ENCODE results near the gene MACROD2. TPM values are rescaled to one million over a fixed set of nuclear protein-coding genes. Genes with fewer than 3 reads are reported as not detected.

MACROD2 gene
- polyA plus RNA-seq, 2 of the 4 experiments (the other 2 are of a cell fraction), result 0.96 to 1.3 TPM

DNA sequence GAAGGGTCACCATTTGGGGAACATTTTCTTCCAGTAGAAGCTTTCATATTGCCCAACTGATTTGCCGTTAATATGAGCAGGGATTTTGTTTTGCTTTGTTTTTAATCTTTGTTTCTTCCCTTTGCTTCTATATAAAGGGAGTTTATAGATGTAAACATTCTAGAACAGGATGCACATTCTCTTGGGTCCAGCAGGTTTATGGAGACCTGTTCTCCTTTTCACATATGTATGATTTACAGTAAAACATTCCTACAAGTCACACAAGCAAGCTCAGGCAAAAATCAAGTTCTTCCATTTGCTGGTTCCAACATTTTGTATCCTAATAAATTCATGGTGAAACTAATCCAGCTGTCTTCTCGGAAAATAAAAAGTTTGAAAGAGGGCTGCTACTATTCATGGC is 1424.5 kb downstream of the MACROD2 start:
- FAIRE-seq (no peak), ATAC-seq (no peak), DNase-seq (ENCODE audit: low read depth in 1 of 2, low spot score in 1 of 2) (no peak)
- Histone ChIP-seq H3K4me2 (no peak overlapping the region), H3K4me1 (no peaks in the 10 kb centered on the region), H3K9me3 (peaks cover 10% of the 10 kb centered on the region; the same call in 2 of the 3 replicates), H3K4me3 (no peak overlapping the region), H3K27ac (no peak overlapping the region)
- WGBS (ENCODE audit: missing lambda C conversion rate), result 34% methylated on average over 2 of the region's 2 CpGs
- POLR2A ChIA-PET, result no interaction called here
- TF ChIP-seq JUN (IDR thresholded peaks at IDR 0.05) (no peak), HOXB5 (CRISPR knock-in tag; IDR thresholded peaks at IDR 0.05) (no peak), HOXB13 (CRISPR knock-in tag; IDR thresholded peaks at IDR 0.05; ENCODE audit: low read depth) (no peak), CBX2 (IDR thresholded peaks at IDR 0.05; ENCODE audit: borderline replicate concordance, low read depth) (no peak), JUNB (IDR thresholded peaks at IDR 0.05) (no peak), EP300 (IDR thresholded peaks at IDR 0.05) (no peak)
- CTCF ChIA-PET, result interaction anchor here (0.6 to 1.2 kb wide), 2 partner anchors 11 to 426 kb away, joined by 3 read pairs; no protein-coding TSS in a partner anchor

DNA sequence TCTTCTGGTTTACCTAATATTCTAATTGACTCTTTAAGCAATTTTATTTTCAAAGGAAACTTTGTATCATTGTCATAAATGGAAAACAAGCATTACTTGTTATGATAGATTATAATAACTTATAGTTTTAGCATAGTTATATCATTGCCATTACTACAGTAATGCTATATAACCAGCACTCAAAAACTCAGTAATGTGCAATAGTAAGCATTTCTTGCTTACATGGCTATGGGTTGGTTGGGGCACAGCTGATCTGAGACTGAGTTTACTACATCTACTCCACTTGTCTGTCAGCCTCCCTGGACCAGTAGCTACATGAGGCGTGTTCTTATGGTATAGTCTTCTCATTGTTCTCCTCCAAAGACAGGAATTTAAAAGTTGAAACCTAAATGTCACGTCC is 1427.7 kb downstream of the MACROD2 start:
- no peak overlapping the region for H3K27ac ChIP-seq
- no peak overlapping the region for H3K4me2 ChIP-seq
- TF ChIP-seq CBX8 (IDR thresholded peaks at IDR 0.05) (no peak), HMGXB4 (CRISPR knock-in tag; IDR thresholded peaks at IDR 0.05; ENCODE audit: borderline replicate concordance) (no peak), MAFK (IDR thresholded peaks at IDR 0.05; ENCODE audit: partially characterized antibody) (peak; percentile 66)
- FAIRE-seq (no peak), ATAC-seq (no peak), DNase-seq (ENCODE audit: low read depth in 1 of 2, low spot score in 1 of 2) (no peak)
- CTCF ChIA-PET, result no interaction called here
- POLR2A ChIA-PET, result no interaction called here
- peaks cover 10% of the 10 kb centered on the region; the same call in 2 of the 3 replicates for H3K9me3 ChIP-seq
- H3K4me1 ChIP-seq, result no peaks in the 10 kb centered on the region
- 5% methylated on average over 2 of the region's 2 CpGs for WGBS (ENCODE audit: missing lambda C conversion rate)
- no peak overlapping the region for H3K4me3 ChIP-seq

GRCh38 chr20:15439551-15439950 is 1444.2 kb downstream of the MACROD2 start:
- CTCF ChIA-PET, result interaction anchor here (1.1 kb wide), 1 partner anchor 9 kb away, joined by 3 read pairs; no protein-coding TSS in a partner anchor
- Histone ChIP-seq H3K4me1 (no peaks in the 10 kb centered on the region), H3K9me3 (no peaks in the 10 kb centered on the region), H3K4me3 (no peak overlapping the region), H3K4me2 (no peak overlapping the region), H3K27ac (no peak overlapping the region)
- no peak for TF ChIP-seq ZC3H11A (IDR thresholded peaks at IDR 0.05)
- no peak for TF ChIP-seq FOSB (CRISPR knock-in tag; IDR thresholded peaks at IDR 0.05)
- TF ChIP-seq KDM5A (IDR thresholded peaks at IDR 0.05), result no peak
- no peak for TF ChIP-seq HES2 (IDR thresholded peaks at IDR 0.05)
- 15% methylated on average over 3 of the region's 3 CpGs for WGBS (ENCODE audit: missing lambda C conversion rate)
- DNase-seq (ENCODE audit: low read depth in 1 of 2, low spot score in 1 of 2) (no peak), ATAC-seq (no peak), FAIRE-seq (no peak)
- POLR2A ChIA-PET, result no interaction called here

GRCh38 chr20:15440049-15440820 is 1444.9 kb downstream of the MACROD2 start:
- FAIRE-seq, result no peak
- CTCF ChIA-PET, result no interaction called here

More at GRCh38 chr20:15440049-15440820, 1444.9 kb downstream of the MACROD2 start:
- H3K4me2 ChIP-seq, result no peak overlapping the region
- DNase-seq (ENCODE audit: low read depth in 1 of 2, low spot score in 1 of 2) (no peak), ATAC-seq (no peak)
- POLR2A ChIA-PET, result no interaction called here
- TF ChIP-seq ZC3H11A (IDR thresholded peaks at IDR 0.05) (no peak), JUN (IDR thresholded peaks at IDR 0.05) (no peak), BCL3 (IDR thresholded peaks at IDR 0.05) (no peak), NPAS2 (CRISPR knock-in tag; IDR thresholded peaks at IDR 0.05; ENCODE audit: borderline replicate concordance) (no peak), TFCP2L1 (CRISPR knock-in tag; IDR thresholded peaks at IDR 0.05) (no peak), MAZ (IDR thresholded peaks at IDR 0.05; ENCODE audit: borderline replicate concordance, low read depth, low read length) (no peak), ESRRA (IDR thresholded peaks at IDR 0.05; ENCODE audit: borderline replicate concordance, low read length) (no peak), REST (IDR thresholded peaks at IDR 0.05) (no peak), EHMT2 (IDR thresholded peaks at IDR 0.05; ENCODE audit: low read depth) (no peak), FOSB (CRISPR knock-in tag; IDR thresholded peaks at IDR 0.05) (no peak), SMC3 (IDR thresholded peaks at IDR 0.05) (no peak)
- no peak overlapping the region for H3K27ac ChIP-seq
- no peaks in the 10 kb centered on the region for H3K9me3 ChIP-seq
- WGBS (ENCODE audit: missing lambda C conversion rate), result 30% methylated on average over 7 of the region's 7 CpGs
- H3K4me1 ChIP-seq, result no peaks in the 10 kb centered on the region
- no peak overlapping the region for H3K4me3 ChIP-seq

All from A549 (cell line).